Progenitor cell of endocrine pancreas (in vitro differentiated cells): ENCODE measurements around the gene PLXNB1. TPM values are rescaled to one million over a fixed set of nuclear protein-coding genes. Genes with fewer than 3 reads are reported as not detected.

Source experiments
- DNase-seq: peaks from one replicate; pipeline ENCODE4 v3.0.0; 2021; ENCODE audit warnings: low spot score; ENCODE audit not compliant: unreplicated experiment
- H3K27ac Mint-ChIP-seq: 2 replicates; pipeline ENCODE4 v1.8.0; 2021; ENCODE audit warnings: mild to moderate bottlenecking, moderate library complexity, mixed read lengths
- H3K27me3 Mint-ChIP-seq: 2 replicates; pipeline ENCODE4 v1.8.0; 2021; ENCODE audit warnings: mixed read lengths
- H3K36me3 Mint-ChIP-seq: 2 replicates; pipeline ENCODE4 v1.8.0; 2022; ENCODE audit warnings: mixed read lengths; ENCODE audit not compliant: insufficient read depth
- H3K4me1 Mint-ChIP-seq: 2 replicates; pipeline ENCODE4 v1.8.0; 2021; ENCODE audit warnings: low read depth, mixed read lengths
- H3K4me3 Mint-ChIP-seq: 2 replicates; pipeline ENCODE4 v1.8.0; 2021; ENCODE audit warnings: low read depth, mild to moderate bottlenecking, moderate library complexity, mixed read lengths
- H3K9me3 Mint-ChIP-seq: 2 replicates; pipeline ENCODE4 v1.8.0; 2021; ENCODE audit warnings: low read depth, mixed read lengths
- CTCF ChIP-seq: fragments of 200-600 bp; sonication (generic); IDR thresholded peaks from one replicate; pipeline ENCODE4 v1.5.0; 2021; ENCODE audit warnings: antibody characterized with exemption, mild to moderate bottlenecking; ENCODE audit not compliant: unreplicated experiment
- total RNA-seq: library from RNA; stranded (reverse); gene quantifications from 2 replicates; pipeline ENCODE4 v1.2.1, GENCODE V29; 2021

The PLXNB1 gene
- total RNA-seq, 1 donor from 2014 or later = 543 TPM

GRCh38 chr3:48423241-48423882 lies 6.5 kb downstream of the PLXNB1 start:
- H3K4me3 Mint-ChIP-seq = no peak overlapping the region
- no peak for DNase-seq
- peaks cover 37% of the 10 kb centered on the region for H3K4me1 Mint-ChIP-seq
- no peak for TF ChIP-seq CTCF
- no peaks in the 10 kb centered on the region for H3K9me3 Mint-ChIP-seq
- H3K36me3 Mint-ChIP-seq = peaks cover 10% of the 10 kb centered on the region
- H3K27ac Mint-ChIP-seq = peak overlapping the region; percentile 33
- no peaks in the 10 kb centered on the region for H3K27me3 Mint-ChIP-seq

GRCh38 chr3:48422681-48423080 lies 7.2 kb downstream of the PLXNB1 start:
- H3K4me3 Mint-ChIP-seq = no peak overlapping the region
- peaks cover 10% of the 10 kb centered on the region for H3K36me3 Mint-ChIP-seq
- H3K27ac Mint-ChIP-seq = peak overlapping the region; percentile 33
- no peaks in the 10 kb centered on the region for H3K9me3 Mint-ChIP-seq
- H3K27me3 Mint-ChIP-seq = no peaks in the 10 kb centered on the region
- peaks cover 30% of the 10 kb centered on the region for H3K4me1 Mint-ChIP-seq
- no peak for DNase-seq
- no peak for TF ChIP-seq CTCF

- Mint-ChIP-seq H3K4me1 (peaks cover 26% of the 10 kb centered on the region), H3K4me3 (no peak overlapping the region), H3K27me3 (no peaks in the 10 kb centered on the region), H3K36me3 (peaks cover 8% of the 10 kb centered on the region), H3K27ac (no peak overlapping the region), H3K9me3 (no peaks in the 10 kb centered on the region)
- peak; percentile 13 for TF ChIP-seq CTCF
- DNase-seq = no peak
Observed at GRCh38 chr3:48422272-48422671, 7.6 kb downstream of the PLXNB1 start.

- Mint-ChIP-seq H3K27ac (peak overlapping the region; percentile 84), H3K4me1 (peaks cover 12% of the 10 kb centered on the region), H3K9me3 (no peaks in the 10 kb centered on the region), H3K4me3 (no peak overlapping the region), H3K36me3 (peaks cover 10% of the 10 kb centered on the region), H3K27me3 (no peaks in the 10 kb centered on the region)
- DNase-seq = no peak
- TF ChIP-seq CTCF = no peak
Observed at GRCh38 chr3:48420561-48420960, 9.3 kb downstream of the PLXNB1 start.

- Mint-ChIP-seq H3K4me3 (no peak overlapping the region), H3K27me3 (no peaks in the 10 kb centered on the region), H3K36me3 (peaks cover 11% of the 10 kb centered on the region), H3K27ac (no peak overlapping the region), H3K4me1 (peaks cover 5% of the 10 kb centered on the region), H3K9me3 (no peaks in the 10 kb centered on the region)
- no peak for TF ChIP-seq CTCF
- no peak for DNase-seq
Observed at GRCh38 chr3:48419597-48419996, 10.3 kb downstream of the PLXNB1 start.
